HuH-7 (cell line): ENCODE measurements around the gene S100B.
"Not testable (repeated sequence)": the region's sequence is repeated elsewhere in the genome, so short reads cannot be mapped to it uniquely, and the experiment has no call there.

ENCODE experiments used
- DNase-seq: peaks from one replicate; pipeline ENCODE4 v3.0.0; 2011; ENCODE audit warnings: low spot score

S100B gene

GRCh38 chr21:46604975-46605766 is at the start of gene S100B:
Gene S100B (minus strand): TSS chr21:46605082. CDS start chr21:46602415, 2,667 bp downstream.
- no peak for DNase-seq

GRCh38 chr21:46651121-46651520 is 46.2 kb upstream of the S100B start:
- DNase-seq = no peak

GRCh38 chr21:46650476-46651098 is 45.7 kb upstream of the S100B start:
- DNase-seq = no peak

- no peak for DNase-seq
These were observed 44.5 kb upstream of the S100B start for GRCh38 chr21:46649356-46649755.

GRCh38 chr21:46648539-46648938 is 43.7 kb upstream of the S100B start:
- DNase-seq = no peak

- DNase-seq = no peak
These were observed 41.8 kb upstream of the S100B start for GRCh38 chr21:46646541-46647154.

- DNase-seq = no peak
These were observed 41.0 kb upstream of the S100B start for GRCh38 chr21:46645840-46646239.

GRCh38 chr21:46643379-46644177 is 38.7 kb upstream of the S100B start:
- DNase-seq = no peak

- no peak for DNase-seq
These were observed 36.8 kb upstream of the S100B start for GRCh38 chr21:46641656-46642055.

- no peak for DNase-seq
These were observed 34.9 kb upstream of the S100B start for GRCh38 chr21:46639489-46640386.

- DNase-seq = no peak
These were observed 33.3 kb upstream of the S100B start for GRCh38 chr21:46637952-46638746.

- no peak for DNase-seq
These were observed 31.8 kb upstream of the S100B start for GRCh38 chr21:46636550-46637285.

GRCh38 chr21:46636181-46636512 is 31.3 kb upstream of the S100B start:
- DNase-seq = no peak

GRCh38 chr21:46635324-46636180 is 30.7 kb upstream of the S100B start, which contains the start of gene PRMT2:
Gene PRMT2 (plus strand): TSS chr21:46635674. CDS start chr21:46636952, 1,278 bp downstream.
- DNase-seq = peak; percentile 98

GRCh38 chr21:46634966-46635323 is 30.1 kb upstream of the S100B start:
- DNase-seq = peak; percentile 42

- DNase-seq = no peak
These were observed 29.5 kb upstream of the S100B start for GRCh38 chr21:46634427-46634826.

GRCh38 chr21:46633566-46633965 is 28.7 kb upstream of the S100B start:
- DNase-seq = no peak

GRCh38 chr21:46630915-46631314 is 26.0 kb upstream of the S100B start:
- not testable (repeated sequence) for DNase-seq

GRCh38 chr21:46628868-46629267 is 24.0 kb upstream of the S100B start:
- no peak for DNase-seq
